ENCODE results near the gene HMX1.

Gene HMX1

DNA sequence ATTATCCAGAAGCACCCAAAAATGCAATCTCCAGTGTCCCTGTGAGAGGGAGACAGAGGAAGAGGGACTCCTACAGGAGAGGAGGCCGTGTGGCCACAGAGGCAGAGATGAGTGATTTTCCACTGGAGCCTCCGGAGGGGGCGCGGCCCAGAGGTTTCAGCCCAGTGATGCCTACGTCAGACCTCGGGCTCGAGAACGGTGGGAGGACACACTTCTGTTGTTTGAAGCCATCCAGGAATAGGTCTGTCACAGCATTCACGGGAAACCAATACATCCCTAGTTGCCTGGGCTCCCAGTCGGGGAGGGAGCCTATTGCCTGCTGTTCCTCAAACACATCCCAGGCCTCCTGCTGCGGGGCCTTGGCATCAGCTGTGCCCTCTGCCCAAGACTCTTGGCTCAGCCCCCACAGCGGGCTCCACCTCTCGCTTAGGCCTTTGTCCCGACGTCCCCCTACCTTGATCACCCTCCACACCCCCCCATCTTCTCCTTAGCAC, 39.2 kb upstream of the HMX1 start:
- H3K4me3 ChIP-seq (ENCODE audit: low read depth, low read length) = no peak overlapping the region
- no peak for DNase-seq (ENCODE audit: low read depth)

GRCh38 chr4:8910100-8910821, 38.6 kb upstream of the HMX1 start:
- no peak overlapping the region for H3K4me3 ChIP-seq (ENCODE audit: low read depth, low read length)
- DNase-seq (ENCODE audit: low read depth) = no peak

DNA sequence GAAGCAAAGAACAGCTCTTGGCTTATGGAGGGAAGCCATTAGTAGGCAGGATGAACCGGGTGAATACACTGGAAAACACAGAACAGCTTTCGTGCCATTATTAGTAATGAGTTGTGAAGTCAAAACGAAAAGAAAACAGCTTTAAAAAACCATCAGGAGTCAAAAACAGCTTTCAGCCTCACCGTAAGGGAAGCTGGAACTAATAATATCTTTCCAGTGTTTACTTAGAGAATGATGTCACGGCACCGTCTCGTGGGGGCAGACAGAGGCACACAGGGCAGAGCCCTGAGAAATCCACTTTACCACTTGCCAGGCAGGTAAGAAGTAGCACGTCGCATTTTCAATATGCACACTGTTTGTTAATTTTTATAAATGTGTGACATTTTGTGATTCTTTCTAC, 37.9 kb upstream of the HMX1 start:
- H3K4me3 ChIP-seq (ENCODE audit: low read depth, low read length) = no peak overlapping the region
- DNase-seq (ENCODE audit: low read depth) = no peak

DNA sequence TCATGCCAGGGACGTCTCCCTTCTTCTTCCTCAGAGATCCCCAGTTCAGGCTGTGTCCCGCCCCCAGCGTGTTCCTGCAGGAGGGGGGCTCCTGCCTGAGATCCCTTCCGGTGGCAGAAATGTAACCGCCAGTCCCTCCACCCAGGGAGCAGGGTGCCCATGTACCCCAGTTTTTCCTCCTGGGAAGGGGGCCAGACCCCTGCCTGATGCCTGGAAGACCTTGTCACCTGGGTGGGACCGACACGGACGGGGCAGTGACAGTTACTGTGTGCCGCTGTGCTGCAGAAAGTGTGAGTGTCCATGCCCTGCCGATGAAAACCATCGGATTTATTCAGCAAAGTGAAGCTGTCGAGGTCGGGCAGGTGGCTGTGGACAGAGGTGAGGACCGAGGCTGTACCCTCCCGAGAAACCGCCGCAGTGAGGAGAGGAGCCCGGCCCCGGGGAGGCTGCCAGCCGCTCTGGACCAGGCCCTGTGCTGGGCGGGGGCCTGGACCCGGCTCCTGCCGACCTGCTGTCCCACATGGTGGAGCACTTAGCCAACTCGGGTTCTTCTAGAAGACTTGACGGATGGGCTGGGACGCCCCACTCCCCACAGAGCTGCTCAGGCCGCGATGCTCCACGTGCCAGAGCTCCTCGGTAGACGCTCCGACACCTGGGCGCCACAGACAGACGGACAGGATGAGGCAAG, 36.7 kb upstream of the HMX1 start:
- no peak for DNase-seq (ENCODE audit: low read depth)
- no peak overlapping the region for H3K4me3 ChIP-seq (ENCODE audit: low read depth, low read length)

GRCh38 chr4:8907596-8908205, 36.1 kb upstream of the HMX1 start:
- DNase-seq (ENCODE audit: low read depth) = no peak
- H3K4me3 ChIP-seq (ENCODE audit: low read depth, low read length) = no peak overlapping the region

- DNase-seq (ENCODE audit: low read depth) = no peak
- H3K4me3 ChIP-seq (ENCODE audit: low read depth, low read length) = no peak overlapping the region
Observed at GRCh38 chr4:8906991-8907595, 35.5 kb upstream of the HMX1 start.

- no peak for DNase-seq (ENCODE audit: low read depth)
Observed at GRCh38 chr4:8906668-8906970, 35.0 kb upstream of the HMX1 start.

GRCh38 chr4:8905773-8906667, 34.4 kb upstream of the HMX1 start:
- DNase-seq (ENCODE audit: low read depth) = no peak
- H3K4me3 ChIP-seq (ENCODE audit: low read depth, low read length) = no peak overlapping the region

More at GRCh38 chr4:8906668-8906970, 35.0 kb upstream of the HMX1 start:
- H3K4me3 ChIP-seq (ENCODE audit: low read depth, low read length) = no peak overlapping the region

DNA sequence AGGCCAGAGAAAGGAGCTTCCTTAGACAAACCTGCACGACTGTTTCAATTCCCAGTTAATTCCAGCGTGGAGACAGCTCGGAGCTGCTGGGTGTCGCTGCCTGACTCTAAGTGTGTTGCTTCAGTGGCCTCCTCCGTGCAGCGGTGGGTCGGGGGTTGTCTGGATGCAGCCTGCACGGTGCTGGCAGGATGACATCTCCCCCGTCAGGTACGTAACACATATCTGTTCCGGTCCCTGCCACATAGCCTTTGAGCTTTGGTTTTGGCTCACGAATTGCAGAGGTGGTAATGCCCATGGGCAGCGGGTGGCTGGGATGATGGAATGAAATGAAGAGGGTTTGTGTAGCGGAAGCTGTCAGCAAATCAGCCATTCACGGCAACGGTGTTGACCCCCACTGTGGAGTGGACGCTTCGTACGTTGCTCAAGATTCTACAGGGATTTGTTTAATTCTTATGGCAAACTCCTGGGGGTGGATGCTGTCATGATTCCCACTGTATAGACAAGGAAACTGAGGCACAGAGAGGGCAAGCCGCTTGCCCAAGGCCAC, 33.7 kb upstream of the HMX1 start:
- H3K4me3 ChIP-seq (ENCODE audit: low read depth, low read length) = no peak overlapping the region
- no peak for DNase-seq (ENCODE audit: low read depth)

GRCh38 chr4:8904666-8905065, 33.0 kb upstream of the HMX1 start:
- H3K4me3 ChIP-seq (ENCODE audit: low read depth, low read length) = no peak overlapping the region
- no peak for DNase-seq (ENCODE audit: low read depth)

DNA sequence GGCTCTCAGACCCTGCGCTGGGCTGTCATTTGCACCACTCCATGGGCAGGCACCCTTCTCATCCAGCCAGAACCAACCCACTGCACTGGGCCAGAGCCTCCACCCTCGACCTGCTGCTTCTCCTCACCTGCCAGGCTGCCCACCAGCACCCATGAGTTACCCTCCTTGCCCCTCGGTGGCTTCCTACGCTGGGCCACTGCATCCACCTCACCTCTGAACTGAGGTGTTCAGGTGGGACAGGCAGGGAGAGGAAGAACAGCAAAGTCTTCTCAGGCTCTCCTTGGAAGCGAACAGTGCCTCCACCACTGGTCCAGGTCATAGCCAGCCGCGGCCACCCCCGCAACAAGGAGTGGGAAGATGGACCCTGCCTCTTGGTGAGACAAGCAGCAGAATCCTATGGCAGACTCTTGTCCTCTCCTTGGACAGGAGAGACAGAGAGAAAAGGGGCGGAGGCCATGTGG, 32.4 kb upstream of the HMX1 start:
- H3K4me3 ChIP-seq (ENCODE audit: low read depth, low read length) = no peak overlapping the region
- DNase-seq (ENCODE audit: low read depth) = no peak

- DNase-seq (ENCODE audit: low read depth) = no peak
Observed at GRCh38 chr4:8901335-8901734, 29.7 kb upstream of the HMX1 start.

GRCh38 chr4:8900588-8900987, 28.9 kb upstream of the HMX1 start:
- H3K4me3 ChIP-seq (ENCODE audit: low read depth, low read length) = no peak overlapping the region
- DNase-seq (ENCODE audit: low read depth) = no peak

More at GRCh38 chr4:8901335-8901734, 29.7 kb upstream of the HMX1 start:
- H3K4me3 ChIP-seq (ENCODE audit: low read depth, low read length) = no peak overlapping the region

GRCh38 chr4:8898419-8898818, 26.8 kb upstream of the HMX1 start:
- no peak for DNase-seq (ENCODE audit: low read depth)
- no peak overlapping the region for H3K4me3 ChIP-seq (ENCODE audit: low read depth, low read length)

- H3K4me3 ChIP-seq (ENCODE audit: low read depth, low read length) = no peak overlapping the region
- DNase-seq (ENCODE audit: low read depth) = no peak
Observed at GRCh38 chr4:8897251-8898167, 25.9 kb upstream of the HMX1 start.

DNA sequence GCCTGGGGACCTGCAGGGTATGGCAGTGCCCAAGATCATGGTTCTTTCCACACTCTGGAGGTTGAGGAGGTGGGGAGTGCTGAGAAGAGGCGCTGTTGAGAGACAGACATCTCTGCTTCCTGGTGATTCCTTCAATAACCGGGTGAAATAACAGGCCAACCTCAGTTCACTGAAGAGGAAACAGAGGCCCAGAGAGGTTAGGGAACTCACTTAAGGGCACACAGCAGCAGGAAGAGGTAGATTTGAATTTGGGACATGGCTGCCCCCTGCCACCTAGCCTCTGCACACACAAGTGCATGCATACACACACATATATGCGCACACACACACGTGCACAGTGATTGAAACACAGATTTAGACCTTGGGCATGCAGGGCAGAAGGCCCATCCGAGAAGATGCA, 24.9 kb upstream of the HMX1 start:
- DNase-seq (ENCODE audit: low read depth) = no peak
- H3K4me3 ChIP-seq (ENCODE audit: low read depth, low read length) = no peak overlapping the region

- DNase-seq (ENCODE audit: low read depth) = no peak
Observed at GRCh38 chr4:8896071-8896470, 24.4 kb upstream of the HMX1 start.

GRCh38 chr4:8895295-8895694, 23.7 kb upstream of the HMX1 start:
- no peak overlapping the region for H3K4me3 ChIP-seq (ENCODE audit: low read depth, low read length)
- DNase-seq (ENCODE audit: low read depth) = no peak

More at GRCh38 chr4:8896071-8896470, 24.4 kb upstream of the HMX1 start:
- no peak overlapping the region for H3K4me3 ChIP-seq (ENCODE audit: low read depth, low read length)

Data from skeletal muscle cell (primary cell).